H54 (cell line): ENCODE measurements around the gene IRF2.
A peak's percentile ranks its signal among the peaks of the same experiment; 100 is the strongest.

Experiments
- DNase-seq: peaks from one replicate; pipeline ENCODE4 v3.0.0; 2011; ENCODE audit warnings: low spot score, mixed read lengths; ENCODE audit not compliant: insufficient read length
- FAIRE-seq: peaks from 3 replicates; lab custom pipeline; 2011; peaks lifted over from hg19 to GRCh38; lab: Jason Lieb, UNC
- POLR2A ChIP-seq: IDR thresholded peaks from 2 replicates; pipeline ENCODE4 v1.6.1; 2011; ENCODE audit warnings: low read depth, mild to moderate bottlenecking, low read length

Gene IRF2

GRCh38 chr4:184464759-184465454, 9.4 kb downstream of the IRF2 start:
- no peak for TF ChIP-seq POLR2A
- DNase-seq (no peak), FAIRE-seq (no peak)

- FAIRE-seq, result no peak
- DNase-seq, result no peak
- no peak for TF ChIP-seq POLR2A
Observed at GRCh38 chr4:184463856-184464255, 10.5 kb downstream of the IRF2 start.

DNA sequence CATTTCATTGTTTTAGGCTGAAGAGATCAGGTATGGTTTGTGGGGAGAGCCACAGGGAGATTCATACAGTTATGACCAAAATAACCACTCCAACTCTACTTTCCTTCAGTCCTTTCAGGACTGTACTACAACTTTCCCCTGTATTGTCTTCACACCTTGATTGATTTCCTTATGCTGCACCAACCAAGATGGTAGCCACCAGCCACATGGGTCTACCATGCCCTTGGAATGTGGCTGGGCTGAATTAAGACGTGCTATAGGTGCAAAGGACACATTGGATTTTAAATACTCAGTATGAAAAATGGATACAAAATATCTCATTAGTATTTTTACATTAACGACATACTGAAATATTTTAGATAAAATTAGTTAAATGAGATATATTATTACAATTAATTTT, 11.2 kb downstream of the IRF2 start:
- DNase-seq (no peak), FAIRE-seq (no peak)
- TF ChIP-seq POLR2A, result no peak

- TF ChIP-seq POLR2A, result no peak
- FAIRE-seq, result no peak
- no peak for DNase-seq
Observed at GRCh38 chr4:184462724-184463123, 11.6 kb downstream of the IRF2 start.

GRCh38 chr4:184461711-184462441, 12.5 kb downstream of the IRF2 start:
- TF ChIP-seq POLR2A, result no peak
- DNase-seq (no peak), FAIRE-seq (no peak)

- FAIRE-seq, result no peak
- TF ChIP-seq POLR2A, result no peak
- DNase-seq, result no peak
Observed at GRCh38 chr4:184460499-184461285, 13.7 kb downstream of the IRF2 start.

- no peak for TF ChIP-seq POLR2A
- FAIRE-seq, result no peak
- no peak for DNase-seq
Observed at GRCh38 chr4:184459413-184459812, 14.9 kb downstream of the IRF2 start.

- no peak for FAIRE-seq
- TF ChIP-seq POLR2A, result no peak
- DNase-seq, result no peak
Observed at GRCh38 chr4:184457535-184458249, 16.7 kb downstream of the IRF2 start.

DNA sequence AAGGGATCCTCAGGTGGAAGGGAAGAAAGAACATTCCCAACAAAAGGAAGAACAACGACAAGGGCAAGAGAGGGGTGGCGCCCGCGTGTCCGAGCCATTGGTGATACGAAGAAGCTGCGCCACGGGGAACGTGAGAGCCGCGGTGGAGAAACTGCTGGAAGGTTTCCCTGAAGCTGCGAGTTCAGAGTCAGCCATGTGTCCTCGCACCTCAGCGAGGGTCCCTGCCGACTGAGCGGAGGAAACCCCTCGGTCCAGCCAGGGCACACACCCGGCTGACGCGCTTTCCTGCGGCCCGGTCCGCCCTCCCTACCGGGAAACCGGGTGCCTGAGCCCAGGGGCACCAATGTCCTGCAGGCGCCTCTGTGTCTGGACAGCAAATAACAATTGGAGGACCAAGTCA, 18.0 kb downstream of the IRF2 start:
- FAIRE-seq, result no peak
- no peak for TF ChIP-seq POLR2A

DNA sequence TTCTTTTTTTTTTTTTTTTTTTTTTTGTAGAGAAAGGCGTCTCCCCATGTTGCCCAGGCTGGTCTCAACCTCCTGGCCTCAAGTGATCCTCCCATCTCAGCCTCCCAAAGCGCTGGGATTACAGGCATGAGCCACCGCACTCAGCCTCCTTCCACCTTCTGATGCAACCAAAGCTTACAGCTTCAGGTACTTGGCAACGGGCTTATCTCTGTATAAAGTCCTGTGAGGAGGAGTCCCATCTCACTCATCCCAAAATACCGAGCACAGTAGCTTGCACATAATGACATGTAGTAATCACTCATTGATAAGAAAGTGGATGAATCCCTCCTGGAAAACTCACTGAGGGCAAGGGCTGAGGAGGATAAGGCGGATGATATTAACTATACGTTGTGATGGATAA, 19.1 kb downstream of the IRF2 start:
- no peak for DNase-seq
- TF ChIP-seq POLR2A, result no peak
- FAIRE-seq, result no peak

More for the DNA sequence above, 18.0 kb downstream of the IRF2 start:
- DNase-seq, result no peak

- DNase-seq (peak; percentile 41), FAIRE-seq (peak; percentile 45)
- no peak for TF ChIP-seq POLR2A
Observed at GRCh38 chr4:184453365-184454160, 20.8 kb downstream of the IRF2 start.

GRCh38 chr4:184452740-184453139, 21.6 kb downstream of the IRF2 start:
- FAIRE-seq, result no peak
- no peak for TF ChIP-seq POLR2A
- DNase-seq, result no peak

- FAIRE-seq (no peak), DNase-seq (no peak)
- no peak for TF ChIP-seq POLR2A
Observed at GRCh38 chr4:184451726-184452125, 22.6 kb downstream of the IRF2 start.
